Spinal cord (tissue), 10 donors: ENCODE results near the gene VWA1. TPM values are rescaled to one million over a fixed set of nuclear protein-coding genes. Genes with fewer than 3 reads are reported as not detected.
"Not testable (repeated sequence)": the region's sequence is repeated elsewhere in the genome, so short reads cannot be mapped to it uniquely, and the experiment has no call there.

Source experiments
- DNase-seq, 6 donors: peaks; one replicate each; pipeline versions ENCODE4 v3.0.0 to v3.0.0-alpha.2; 2013 to 2015; ENCODE audit warnings: low spot score in 6 of 6, low read depth in 4 of 6
- H3K27ac ChIP-seq: one replicate; pipeline ENCODE4 v1.5.1; 2013; ENCODE audit warnings: low read depth, low read length, control low read depth
- H3K27me3 ChIP-seq: one replicate; pipeline ENCODE4 v1.6.1; 2013; ENCODE audit warnings: low read length; ENCODE audit not compliant: control insufficient read depth, insufficient read depth
- H3K36me3 ChIP-seq: one replicate; pipeline ENCODE4 v1.6.1; 2013; ENCODE audit warnings: low read length; ENCODE audit not compliant: control insufficient read depth, insufficient read depth
- H3K4me1 ChIP-seq: one replicate; pipeline ENCODE4 v1.6.1; 2013; ENCODE audit warnings: low read length; ENCODE audit not compliant: control insufficient read depth, insufficient read depth
- H3K4me3 ChIP-seq: one replicate; pipeline ENCODE4 v1.5.1; 2013; ENCODE audit warnings: low read depth, low read length, control low read depth
- H3K9me3 ChIP-seq: one replicate; pipeline ENCODE4 v1.6.1; 2013; ENCODE audit warnings: low read length; ENCODE audit not compliant: control insufficient read depth, insufficient read depth
- WGBS: methylation state at CpG from one replicate; pipeline ENCODE4 v1.1.5; 2013; ENCODE audit warnings: missing lambda C conversion rate; ENCODE audit not compliant: insufficient coverage; 5-methylcytosine and 5-hydroxymethylcytosine counted together
- polyA plus RNA-seq, 2 donors: library from polyadenylated mRNA; unstranded; fragments of 120-200 nt; gene quantifications; one replicate each; pipeline ENCODE4 v1.2.1, GENCODE V29; 2013; ENCODE audit not compliant: insufficient read length in 2 of 2
- total RNA-seq, 2 donors: library from RNA; depleted of rRNA in 1 of 2; stranded (reverse); fragments of 120-200 nt in 1 of 2; fragments of >200 nt in 1 of 2; gene quantifications; one replicate each; pipeline versions ENCODE4 v1.2.3 to v1.2.4, GENCODE V29; 2013 to 2014
- donor health status: healthy.

Gene VWA1
- total and polyA plus RNA-seq, 4 donors: 11.4 to 67.0 (median 43.8) TPM

DNA sequence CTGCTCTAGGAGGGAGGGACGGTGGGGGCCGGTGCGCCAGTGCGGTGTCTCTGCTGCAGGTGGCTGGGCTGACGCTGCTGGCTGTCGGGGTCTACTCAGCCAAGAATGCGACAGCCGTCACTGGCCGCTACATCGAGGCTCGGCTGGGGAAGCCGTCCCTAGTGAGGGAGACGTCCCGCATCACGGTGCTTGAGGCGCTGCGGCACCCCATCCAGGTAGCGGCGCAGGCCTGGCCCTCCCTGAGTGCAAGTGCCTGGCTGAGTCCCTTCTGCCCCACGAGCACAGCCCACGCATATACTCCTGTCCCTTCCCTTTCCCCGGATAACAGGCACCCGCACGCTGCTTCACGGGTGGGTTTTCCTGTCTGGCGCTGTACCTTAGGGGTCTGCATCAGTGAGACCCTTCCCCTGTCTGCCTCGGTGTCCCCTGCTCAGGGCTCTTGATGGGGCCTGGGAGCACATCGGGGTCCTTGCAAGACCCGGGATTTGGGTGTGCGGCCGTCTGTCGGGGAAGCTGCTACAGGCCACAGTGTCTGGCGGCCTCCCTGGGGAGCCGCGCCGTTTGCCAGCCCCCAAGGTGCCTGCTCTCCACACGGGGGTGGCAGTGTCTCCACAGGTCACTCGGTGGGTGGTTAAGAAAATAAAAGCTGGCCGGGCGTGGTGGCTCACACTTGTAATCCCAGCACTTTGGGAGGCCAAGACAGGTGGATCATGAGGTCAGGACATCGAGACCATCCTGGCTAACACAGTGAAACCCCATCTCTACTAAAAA, 19.0 kb downstream of the VWA1 start:
- H3K9me3 ChIP-seq, H3K4me3 ChIP-seq, DNase-seq, H3K27me3 ChIP-seq, H3K4me1 ChIP-seq, H3K36me3 ChIP-seq, H3K27ac ChIP-seq: not testable (repeated sequence)
- WGBS: 75% methylated on average over 25 of the region's 41 CpGs

GRCh38 chr1:1455366-1455884, 19.9 kb downstream of the VWA1 start:
- WGBS: 88% methylated on average over 22 of the region's 30 CpGs
- no peak for DNase-seq
- H3K4me1 ChIP-seq: no peaks in the 10 kb centered on the region

DNA sequence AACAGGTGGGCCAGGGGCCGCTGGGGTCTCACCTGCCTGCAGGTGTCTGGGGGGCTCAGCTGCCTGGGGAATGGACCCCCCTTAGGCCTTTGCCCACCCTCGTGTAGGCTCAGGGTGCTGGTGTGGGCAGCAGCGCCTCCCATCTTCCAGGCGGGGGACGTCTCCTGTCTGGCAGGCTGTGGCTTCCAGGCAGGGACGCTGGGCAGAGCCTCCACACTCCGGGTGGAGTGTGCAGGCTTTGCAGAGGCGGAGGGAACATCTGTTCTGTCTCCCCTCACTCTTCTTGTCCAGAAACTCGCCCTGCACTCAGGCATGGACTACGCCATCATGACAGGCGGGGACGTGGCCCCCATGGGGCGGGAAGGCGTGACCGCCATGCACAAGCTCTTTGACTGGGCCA, 20.4 kb downstream of the VWA1 start:
- H3K9me3 ChIP-seq, H3K27ac ChIP-seq, H3K36me3 ChIP-seq, H3K27me3 ChIP-seq, H3K4me1 ChIP-seq, H3K4me3 ChIP-seq, DNase-seq: not testable (repeated sequence)
- no CpG with 5 or more reads among the region's 15 CpGs for WGBS

More at GRCh38 chr1:1455366-1455884, 19.9 kb downstream of the VWA1 start:
- no peaks in the 10 kb centered on the region for H3K27me3 ChIP-seq
- no peaks in the 10 kb centered on the region for H3K9me3 ChIP-seq
- H3K36me3 ChIP-seq: no peaks in the 10 kb centered on the region
- H3K27ac ChIP-seq: no peak overlapping the region
- H3K4me3 ChIP-seq: no peak overlapping the region

- DNase-seq, H3K9me3 ChIP-seq, H3K27ac ChIP-seq, H3K4me3 ChIP-seq, H3K36me3 ChIP-seq, H3K27me3 ChIP-seq, H3K4me1 ChIP-seq: not testable (repeated sequence)
- 85% methylated on average over 17 of the region's 22 CpGs for WGBS
These were observed 21.3 kb downstream of the VWA1 start for GRCh38 chr1:1456683-1457255.

DNA sequence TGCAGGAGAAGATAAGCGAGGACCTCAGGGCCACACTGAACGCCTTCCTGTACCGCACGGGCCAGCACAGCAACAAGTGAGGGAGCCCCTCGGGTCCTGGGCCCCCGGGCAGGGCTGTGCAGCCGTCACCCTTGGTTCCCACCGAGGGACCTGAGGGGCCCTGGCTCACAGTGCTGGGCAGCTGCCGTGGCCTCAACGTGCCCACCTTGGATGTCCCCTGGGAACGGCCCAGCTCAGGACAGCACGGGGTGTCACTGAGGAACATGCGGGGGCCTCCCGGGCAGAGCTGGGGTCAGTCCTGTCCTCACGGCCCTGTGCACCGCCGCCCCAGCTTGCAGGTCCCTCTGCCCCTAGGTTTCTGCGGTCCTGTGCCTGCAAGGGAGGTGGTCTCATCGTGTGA, 23.7 kb downstream of the VWA1 start:
- WGBS: no CpG with 5 or more reads among the region's 19 CpGs
- not testable (repeated sequence) for H3K27me3 ChIP-seq, H3K4me1 ChIP-seq, DNase-seq, H3K4me3 ChIP-seq, H3K9me3 ChIP-seq, H3K36me3 ChIP-seq, H3K27ac ChIP-seq

DNA sequence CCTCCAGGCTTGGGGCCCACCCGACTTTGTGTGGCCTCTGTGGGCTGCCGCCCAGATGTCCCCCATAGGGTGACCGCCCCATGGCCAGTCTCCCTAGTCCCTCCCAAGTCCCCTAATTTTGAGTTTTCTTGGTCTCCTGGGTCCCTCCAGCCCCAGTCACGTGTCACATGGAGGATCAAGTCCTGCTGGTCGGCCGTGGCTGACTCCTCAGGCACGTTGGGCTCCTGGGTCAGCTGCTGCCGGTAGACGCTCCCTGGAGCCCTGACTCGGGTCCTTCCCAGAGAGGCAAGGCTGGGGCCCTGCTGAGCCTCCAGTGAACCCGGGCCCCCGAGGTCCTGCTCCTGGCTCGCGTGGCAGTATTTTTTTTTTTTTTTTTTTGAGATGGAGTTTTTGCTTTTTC, 24.2 kb downstream of the VWA1 start:
- 79% methylated on average over 9 of the region's 14 CpGs for WGBS
- H3K9me3 ChIP-seq, H3K27ac ChIP-seq, H3K27me3 ChIP-seq, DNase-seq, H3K36me3 ChIP-seq, H3K4me3 ChIP-seq, H3K4me1 ChIP-seq: not testable (repeated sequence)

DNA sequence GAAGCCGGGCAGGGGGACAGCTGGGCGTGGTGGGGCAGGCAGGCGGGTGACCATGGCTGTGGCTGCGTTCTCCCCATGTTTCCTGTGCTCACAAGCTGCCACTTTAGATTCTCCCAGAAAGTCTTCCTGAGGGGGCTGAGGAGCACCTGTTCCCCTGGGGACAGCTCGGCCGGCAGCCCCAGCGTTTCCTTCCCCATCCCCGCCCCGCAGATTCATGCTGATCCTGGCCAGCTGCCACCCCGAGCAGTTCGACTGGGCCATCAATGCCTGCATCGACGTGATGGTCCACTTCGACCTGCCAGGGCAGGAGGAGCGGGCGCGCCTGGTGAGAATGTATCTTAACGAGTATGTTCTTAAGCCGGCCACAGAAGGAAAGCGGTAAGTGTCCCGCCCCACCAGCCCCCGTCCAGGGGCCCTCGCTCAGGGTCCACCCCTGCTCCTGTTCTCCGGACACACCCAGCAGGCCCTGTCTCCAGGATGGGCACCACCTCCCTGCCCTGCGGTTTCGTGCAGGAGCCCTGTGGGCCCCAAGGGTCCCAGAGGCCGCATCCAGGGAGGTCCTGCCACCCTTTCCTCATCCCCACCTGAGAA, 25.1 kb downstream of the VWA1 start:
- 79% methylated on average over 27 of the region's 27 CpGs for WGBS
- no peaks in the 10 kb centered on the region for H3K9me3 ChIP-seq
- no peak overlapping the region for H3K27ac ChIP-seq
- H3K27me3 ChIP-seq: no peaks in the 10 kb centered on the region
- no peak for DNase-seq
- H3K36me3 ChIP-seq: peaks cover 2% of the 10 kb centered on the region
- no peak overlapping the region for H3K4me3 ChIP-seq
- no peaks in the 10 kb centered on the region for H3K4me1 ChIP-seq

- 66% methylated on average over 18 of the region's 18 CpGs for WGBS
- no peak for DNase-seq
These were observed 26.3 kb downstream of the VWA1 start for GRCh38 chr1:1461721-1462317.

GRCh38 chr1:1462318-1462966, 27.0 kb downstream of the VWA1 start:
- Histone ChIP-seq H3K27ac (no peak overlapping the region), H3K4me1 (no peaks in the 10 kb centered on the region), H3K36me3 (peaks cover 2% of the 10 kb centered on the region), H3K27me3 (no peaks in the 10 kb centered on the region), H3K4me3 (no peak overlapping the region), H3K9me3 (no peaks in the 10 kb centered on the region)
- no peak for DNase-seq
- 76% methylated on average over 26 of the region's 26 CpGs for WGBS

More at GRCh38 chr1:1461721-1462317, 26.3 kb downstream of the VWA1 start:
- Histone ChIP-seq H3K36me3 (peaks cover 2% of the 10 kb centered on the region), H3K4me1 (no peaks in the 10 kb centered on the region), H3K4me3 (no peak overlapping the region), H3K27ac (no peak overlapping the region), H3K9me3 (no peaks in the 10 kb centered on the region), H3K27me3 (no peaks in the 10 kb centered on the region)
